IMR-90 (cell line): Measurements from ENCODE around the gene ALDOA. TPM values are rescaled to one million over a fixed set of nuclear protein-coding genes. Genes with fewer than 3 reads are reported as not detected.

ENCODE experiments used
- ATAC-seq: fragments of 200-7000 bp; cut with Tn5 transposase; 2 replicates; pipeline ENCODE4 v1.9.1; 2020; ENCODE audit warnings: low read depth, mild to moderate bottlenecking, moderate library complexity
- BruUV-seq: library from RNA; stranded (reverse); fragments of 400-500 nt; replicated peaks from 2 replicates; lab custom pipeline; 2021; lab: Mats Ljungman, UMichigan
- CTCF ChIA-PET: fragments of 300-600 bp; formaldehyde crosslinking; extraction: SDS; loops from one replicate; lab custom pipeline; 2021; ENCODE audit warnings: antibody characterized with exemption; lab: Yijun Ruan, JAX
- POLR2A ChIA-PET: fragments of 300-600 bp; sonication (Branson Sonifier 250); formaldehyde crosslinking; loops from one replicate; lab custom pipeline; 2022; ENCODE audit warnings: antibody characterized with exemption; ENCODE audit not compliant: unreplicated experiment; lab: Charles Lee
- DNase-seq: peaks from one replicate; pipeline ENCODE4 v3.0.0; 2013
- H2AFZ ChIP-seq: replicated peaks from 2 replicates; pipeline ENCODE3; 2013; ENCODE audit warnings: low read length, mild to moderate bottlenecking; ENCODE audit not compliant: poor library complexity
- H2AK5ac ChIP-seq: 2 replicates; pipeline ENCODE4 v1.6.1; 2013; ENCODE audit warnings: low read depth, low read length, inconsistent platforms
- H2AK9ac ChIP-seq: replicated peaks from 2 replicates; pipeline ENCODE3; 2013; ENCODE audit warnings: mild to moderate bottlenecking, low read depth, low read length, moderate library complexity; ENCODE audit not compliant: poor library complexity
- H2BK120ac ChIP-seq: 2 replicates; pipeline ENCODE4 v1.6.1; 2013; ENCODE audit warnings: low read depth, low read length, inconsistent platforms
- H2BK15ac ChIP-seq: 3 replicates; pipeline ENCODE4 v1.6.1; 2013; ENCODE audit warnings: low read depth, low read length, inconsistent platforms
- H2BK20ac ChIP-seq: 2 replicates; pipeline ENCODE4 v1.6.1; 2013; ENCODE audit warnings: low read depth, mild to moderate bottlenecking, inconsistent platforms, low read length, moderate library complexity
- H2BK5ac ChIP-seq: 2 replicates; pipeline ENCODE4 v1.6.1; 2013; ENCODE audit warnings: mild to moderate bottlenecking, low read depth, low read length, inconsistent platforms; ENCODE audit not compliant: poor library complexity, severe bottlenecking
- H3K14ac ChIP-seq: replicated peaks from 2 replicates; pipeline ENCODE4 v1.6.1; 2013; ENCODE audit warnings: low read depth, low read length, inconsistent platforms
- H3K18ac ChIP-seq: 2 replicates; pipeline ENCODE4 v1.6.1; 2013; ENCODE audit warnings: low read depth, low read length, control low read depth
- H3K23ac ChIP-seq: 2 replicates; pipeline ENCODE4 v1.6.1; 2013; ENCODE audit warnings: low read depth, low read length, inconsistent platforms
- H3K27ac ChIP-seq: 2 replicates; pipeline ENCODE4 v1.5.1; 2013; ENCODE audit warnings: mild to moderate bottlenecking, control low read depth, low read length; ENCODE audit not compliant: insufficient read depth
- H3K27me3 ChIP-seq: 2 replicates; pipeline ENCODE4 v1.6.1; 2013; ENCODE audit warnings: low read length; ENCODE audit not compliant: control insufficient read depth, insufficient read depth
- H3K36me3 ChIP-seq: 2 replicates; pipeline ENCODE4 v1.6.1; 2013; ENCODE audit warnings: low read length, mixed read lengths; ENCODE audit not compliant: control insufficient read depth, insufficient read depth
- H3K4ac ChIP-seq: 2 replicates; pipeline ENCODE4 v1.6.1; 2013; ENCODE audit warnings: low read depth, low read length, inconsistent platforms
- H3K4me1 ChIP-seq: 2 replicates; pipeline ENCODE4 v1.6.1; 2013; ENCODE audit warnings: low read length, mixed read lengths; ENCODE audit not compliant: control insufficient read depth, insufficient read depth
- H3K4me2 ChIP-seq: 2 replicates; pipeline ENCODE4 v1.6.1; 2013; ENCODE audit warnings: low read depth, mild to moderate bottlenecking, control low read depth, low read length, moderate library complexity
- H3K4me3 ChIP-seq: 2 replicates; pipeline ENCODE4 v1.5.1; 2013; ENCODE audit warnings: low read depth, mild to moderate bottlenecking, control low read depth, low read length, moderate library complexity; ENCODE audit not compliant: insufficient read depth
- H3K56ac ChIP-seq: 2 replicates; pipeline ENCODE4 v1.6.1; 2013; ENCODE audit warnings: low read length, inconsistent platforms; ENCODE audit not compliant: insufficient read depth; ENCODE audit errors: extremely low read depth
- H3K79me1 ChIP-seq, 2 experiments: 2 replicates each; pipeline ENCODE4 v1.6.1; 2013; ENCODE audit warnings: low read length in 2 of 2, inconsistent platforms in 1 of 2, low read depth in 1 of 2
- H3K9ac ChIP-seq: 2 replicates; pipeline ENCODE4 v1.6.1; 2013; ENCODE audit warnings: low read depth, low read length, control low read depth
- H3K9me1 ChIP-seq: 2 replicates; pipeline ENCODE4 v1.6.1; 2013; ENCODE audit warnings: low read length, inconsistent platforms; ENCODE audit not compliant: insufficient read depth
- H3K9me3 ChIP-seq: 2 replicates; pipeline ENCODE4 v1.6.1; 2013; ENCODE audit warnings: low read length; ENCODE audit not compliant: control insufficient read depth, insufficient read depth
- H4K20me1 ChIP-seq: 2 replicates; pipeline ENCODE4 v1.6.1; 2013; ENCODE audit warnings: low read length, inconsistent platforms; ENCODE audit not compliant: insufficient read depth
- H4K5ac ChIP-seq: 2 replicates; pipeline ENCODE4 v1.6.1; 2013; ENCODE audit warnings: mild to moderate bottlenecking, low read depth, low read length, control low read depth
- H4K8ac ChIP-seq, 2 experiments: 2 replicates each; pipeline ENCODE4 v1.6.1; 2013; ENCODE audit warnings: low read depth in 2 of 2, low read length in 2 of 2, control low read depth in 1 of 2, inconsistent platforms in 1 of 2
- H4K91ac ChIP-seq: 2 replicates; pipeline ENCODE4 v1.6.1; 2013; ENCODE audit warnings: low read depth, low read length, inconsistent platforms; ENCODE audit not compliant: insufficient read depth
- FOS ChIP-seq: fragments of 150-350 bp; IDR thresholded peaks from 2 replicates; pipeline ENCODE4 v1.6.1; 2016; ENCODE audit warnings: low read depth, low read length
- POLR2A ChIP-seq: IDR thresholded peaks from 2 replicates; pipeline ENCODE4 v1.6.1; 2012; ENCODE audit warnings: mild to moderate bottlenecking, low read depth, low read length
- RFX5 ChIP-seq: IDR thresholded peaks from 2 replicates; pipeline ENCODE4 v1.8.0; 2012; ENCODE audit warnings: low read depth, mild to moderate bottlenecking, low read length, moderate library complexity
- WGBS, 2 experiments: methylation state at CpG; one replicate each; pipeline versions ENCODE4 v1.1.5 to v1.1.7; 2013; ENCODE audit warnings: missing lambda C conversion rate in 2 of 2; ENCODE audit not compliant: insufficient read length in 1 of 2; ENCODE audit errors: extremely low coverage in 2 of 2; 5-methylcytosine and 5-hydroxymethylcytosine counted together
- dilution Hi-C: fragments of 300-500 bp; cut with HindIII; formaldehyde crosslinking; loops from one replicate; pipeline ENCODE4 v1.14.3; 2018; ENCODE audit warnings: low sequenced_read_pairs; ENCODE audit not compliant: unreplicated experiment
- in situ Hi-C: fragments of 300-500 bp; cut with MboI; formaldehyde crosslinking; loops from 3 replicates; pipeline ENCODE4 v1.14.3; 2019; ENCODE audit warnings: low sequenced_read_pairs, inconsistent platforms, mixed read lengths
- intact Hi-C: fragments of 100-400 bp; cut with micrococcal nuclease; formaldehyde crosslinking; loops from 2 replicates; pipeline ENCODE4 v1.10.0; 2022
- polyA plus RNA-seq, 3 experiments: library from polyadenylated mRNA; depleted of rRNA; stranded (reverse); fragments of >200 nt; gene quantifications; 2 replicates each; pipeline ENCODE4 v1.2.3, GENCODE V29; 2012; ENCODE audit warnings: low replicate concordance in 1 of 3
- total RNA-seq: library from RNA; depleted of rRNA; stranded (reverse); fragments of >200 nt; gene quantifications from 2 replicates; pipeline ENCODE4 v1.2.3, GENCODE V29; 2012

ALDOA gene
- total and polyA plus RNA-seq, 2 of the 4 experiments (the other 2 are of a cell fraction) = 1,697 to 1,990 TPM

- H2AK9ac ChIP-seq = no peak overlapping the region
- H3K27ac ChIP-seq = no peak overlapping the region
- H3K14ac ChIP-seq = no peak overlapping the region
- no peak overlapping the region for H2BK15ac ChIP-seq
- H3K4me2 ChIP-seq = no peak overlapping the region
- no peak overlapping the region for H3K9ac ChIP-seq
- H2AK5ac ChIP-seq = no peak overlapping the region
- no peak overlapping the region for H3K56ac ChIP-seq
- no peak overlapping the region for H2BK5ac ChIP-seq
- ChIA-PET POLR2A (interaction anchor here (0.7 kb wide), 1 partner anchor 1428 kb away, joined by 4 read pairs; no protein-coding TSS in a partner anchor), CTCF (no interaction called here)
- BruUV-seq = no TSS peak
- H3K9me3 ChIP-seq = no peaks in the 10 kb centered on the region
- intact Hi-C loops (no loop called here), in situ Hi-C loops (no loop called here), dilution Hi-C loops (no loop called here)
- peaks cover 28% of the 10 kb centered on the region for H4K20me1 ChIP-seq
- WGBS, 2 experiments = 85% methylated on average over 6 of the region's 18 CpGs; no CpG with 5 or more reads in 1 of the 2 experiments
- H3K4ac ChIP-seq = no peak overlapping the region
- H4K91ac ChIP-seq = no peak overlapping the region
- H2BK20ac ChIP-seq = no peak overlapping the region
- no peak overlapping the region for H4K5ac ChIP-seq
- ATAC-seq (no peak), DNase-seq (no peak)
- no peak overlapping the region for H3K4me3 ChIP-seq
- peaks cover 23 to 34% of the 10 kb centered on the region in 2 experiments for H3K79me1 ChIP-seq
- no peaks in the 10 kb centered on the region for H3K27me3 ChIP-seq
- no peak overlapping the region for H2AFZ ChIP-seq
- H3K4me1 ChIP-seq = no peaks in the 10 kb centered on the region
- no peak overlapping the region for H3K18ac ChIP-seq
- H3K9me1 ChIP-seq = no peaks in the 10 kb centered on the region
- no peak overlapping the region for H3K23ac ChIP-seq
- no peak overlapping the region for H2BK120ac ChIP-seq
- H3K36me3 ChIP-seq = peaks cover 58% of the 10 kb centered on the region
- H4K8ac ChIP-seq = no peak overlapping the region
- no peak for TF ChIP-seq RFX5
- TF ChIP-seq POLR2A = no peak
- no peak for TF ChIP-seq FOS
Measured at GRCh38 chr16:30084096-30084815, 18.7 kb downstream of the ALDOA start.
